GM12872 (cell line): Measurements from ENCODE around the gene LTA.

Source experiments
- CTCF ChIP-seq: IDR thresholded peaks from 3 replicates; pipeline ENCODE4 v1.5.1; 2011; ENCODE audit warnings: low read depth, mild to moderate bottlenecking, low read length, moderate library complexity; ENCODE audit not compliant: insufficient read depth

Gene LTA

DNA sequence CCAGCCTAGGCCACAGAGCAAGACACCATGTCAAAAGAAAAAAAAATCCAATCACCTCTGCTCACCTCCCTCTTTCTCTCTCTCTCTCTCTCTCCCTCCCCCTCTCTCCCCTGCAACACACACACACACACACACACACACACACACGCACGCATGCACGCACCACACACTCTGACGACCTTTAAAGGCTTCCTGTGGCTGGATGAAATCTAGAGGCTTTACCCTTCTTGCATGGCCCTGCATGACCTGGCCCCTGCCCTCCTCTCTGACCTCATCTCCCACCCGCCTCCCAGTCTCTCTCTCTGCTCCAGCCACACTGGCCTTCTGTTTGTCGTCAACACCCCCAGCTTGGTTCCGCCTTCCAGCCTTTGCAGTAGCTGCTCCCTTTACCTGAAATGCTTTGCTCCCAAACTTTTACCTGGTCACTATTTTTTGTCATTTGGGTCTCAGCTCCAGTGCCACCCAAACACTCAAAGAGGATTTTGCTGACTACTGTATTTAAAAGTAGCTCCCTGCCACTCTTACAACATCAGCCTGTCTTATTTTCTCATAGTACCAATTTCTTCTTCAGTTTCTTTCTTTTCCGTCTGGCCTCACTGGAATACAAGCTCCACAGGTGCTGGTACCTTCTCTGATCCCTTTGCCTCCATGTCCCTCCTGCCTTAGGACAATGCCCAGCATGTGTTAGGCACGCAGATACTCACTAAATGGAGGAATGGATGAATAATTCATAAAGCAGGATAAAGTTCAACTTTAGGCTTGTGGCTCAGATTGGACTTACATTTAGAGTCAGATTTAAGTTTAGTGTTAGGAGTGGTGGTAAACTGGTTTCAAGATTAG is 4.3 kb upstream of the LTA start:
- no peak for TF ChIP-seq CTCF

- TF ChIP-seq CTCF = no peak
Measured at GRCh38 chr6:31568537-31568961, 3.5 kb upstream of the LTA start.

- TF ChIP-seq CTCF = no peak
Measured at GRCh38 chr6:31569861-31570536, 2.1 kb upstream of the LTA start.

GRCh38 chr6:31573239-31574105 is 1.4 kb downstream of the LTA start:
- no peak for TF ChIP-seq CTCF

- peak; percentile 28; the same call in 2 of the 3 replicates for TF ChIP-seq CTCF
Measured at GRCh38 chr6:31574106-31575061, 2.3 kb downstream of the LTA start.

DNA sequence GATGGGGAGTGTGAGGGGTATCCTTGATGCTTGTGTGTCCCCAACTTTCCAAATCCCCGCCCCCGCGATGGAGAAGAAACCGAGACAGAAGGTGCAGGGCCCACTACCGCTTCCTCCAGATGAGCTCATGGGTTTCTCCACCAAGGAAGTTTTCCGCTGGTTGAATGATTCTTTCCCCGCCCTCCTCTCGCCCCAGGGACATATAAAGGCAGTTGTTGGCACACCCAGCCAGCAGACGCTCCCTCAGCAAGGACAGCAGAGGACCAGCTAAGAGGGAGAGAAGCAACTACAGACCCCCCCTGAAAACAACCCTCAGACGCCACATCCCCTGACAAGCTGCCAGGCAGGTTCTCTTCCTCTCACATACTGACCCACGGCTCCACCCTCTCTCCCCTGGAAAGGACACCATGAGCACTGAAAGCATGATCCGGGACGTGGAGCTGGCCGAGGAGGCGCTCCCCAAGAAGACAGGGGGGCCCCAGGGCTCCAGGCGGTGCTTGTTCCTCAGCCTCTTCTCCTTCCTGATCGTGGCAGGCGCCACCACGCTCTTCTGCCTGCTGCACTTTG is 3.3 kb downstream of the LTA start, which contains the start of gene TNF:
Gene TNF, plus strand, starts transcription at position 231 of the 567 bp plus-strand sequence. Its CDS starts 177 bp downstream, at position 408.
- no peak for TF ChIP-seq CTCF
